ENCODE data around the gene AFG3L2. TPM values are rescaled to one million over a fixed set of nuclear protein-coding genes. Genes with fewer than 3 reads are reported as not detected.
A peak's percentile ranks its signal among the peaks of the same experiment; 100 is the strongest.
"Not testable (repeated sequence)": the region's sequence is repeated elsewhere in the genome, so short reads cannot be mapped to it uniquely, and the experiment has no call there.

AFG3L2 gene
- polyA plus RNA-seq, 12 donors, result 28.4 to 53.9 (median 46.1) TPM; not detected in 1

DNA sequence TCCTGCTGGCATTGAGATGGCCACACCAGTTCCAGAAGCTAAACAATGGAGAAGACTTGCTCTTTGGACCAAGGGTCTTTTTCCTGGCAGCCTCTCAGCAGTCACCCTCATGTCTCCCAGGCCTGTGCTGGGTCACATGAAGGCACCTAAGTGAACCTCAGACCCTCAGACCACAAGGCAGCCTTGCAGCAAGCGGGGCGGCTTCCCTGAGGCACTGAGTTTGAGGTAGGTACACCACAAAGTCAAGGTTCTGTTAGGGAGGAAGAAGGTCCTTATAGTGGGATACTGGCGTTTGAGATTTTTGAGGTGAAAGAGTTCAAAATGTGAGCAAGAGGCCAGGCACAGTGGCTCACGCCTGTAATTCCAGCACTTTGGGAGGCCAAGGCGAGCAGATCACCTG is 22.2 kb upstream of the AFG3L2 start:
- DNase-seq, result no peak

DNA sequence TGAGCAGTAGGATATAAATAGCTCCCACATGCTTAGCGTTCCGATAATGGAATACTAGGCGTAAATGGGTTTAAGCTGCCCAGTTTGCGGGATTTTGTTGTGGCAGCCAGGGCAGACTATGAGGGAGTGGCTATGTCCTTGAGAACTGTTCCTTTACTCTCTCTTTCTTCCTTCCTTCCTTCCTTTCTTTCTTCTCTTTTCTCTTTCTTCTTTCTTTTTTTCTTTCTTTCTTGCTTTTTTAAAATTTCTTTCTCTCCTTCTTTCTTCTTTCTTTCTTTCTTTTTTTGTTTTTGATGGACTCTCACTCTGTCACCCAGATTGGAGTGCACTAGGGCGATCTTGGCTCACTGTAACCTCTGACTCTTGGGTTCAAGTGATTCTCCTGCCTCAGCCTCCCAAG is 21.6 kb upstream of the AFG3L2 start:
- DNase-seq, result no peak

DNA sequence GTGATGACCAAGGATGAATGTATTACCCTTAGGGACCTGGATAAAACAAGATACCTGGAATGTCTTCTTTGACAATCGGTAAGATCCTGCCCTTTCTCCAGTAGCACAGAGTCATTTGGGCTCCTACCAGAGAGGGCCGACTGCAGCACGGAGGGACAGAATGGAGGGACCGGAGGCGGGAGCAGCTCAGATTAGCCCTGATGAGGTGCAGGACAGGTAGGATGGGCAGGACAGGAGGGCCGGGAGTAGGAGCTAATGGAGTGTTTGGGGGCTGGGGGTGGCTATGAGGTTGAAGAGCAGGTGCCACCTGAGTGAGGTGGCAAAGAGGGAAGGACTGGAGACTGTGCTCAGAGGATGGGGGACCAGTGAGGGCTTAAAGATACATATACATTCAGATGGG is 20.8 kb upstream of the AFG3L2 start:
- no peak for DNase-seq

DNA sequence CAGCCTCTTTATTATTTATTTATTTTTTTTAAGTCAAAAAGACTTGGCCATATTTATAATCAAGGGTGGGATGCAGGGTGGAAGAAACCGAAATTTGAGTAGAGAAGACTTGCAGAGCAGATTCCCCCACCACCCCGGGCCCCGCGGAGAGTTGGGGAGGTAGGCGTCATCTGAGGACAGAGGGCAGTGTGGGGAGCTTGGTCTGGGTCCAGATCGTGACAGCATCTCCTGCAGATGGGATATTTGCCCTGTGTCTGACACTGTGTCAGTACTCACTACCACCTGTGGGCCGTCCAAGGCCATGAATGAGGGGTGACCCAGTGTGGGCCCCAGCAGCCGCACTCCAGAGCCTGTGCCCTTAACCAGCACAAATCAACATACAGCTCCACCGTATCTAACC is 20.2 kb upstream of the AFG3L2 start:
- no peak for DNase-seq

DNA sequence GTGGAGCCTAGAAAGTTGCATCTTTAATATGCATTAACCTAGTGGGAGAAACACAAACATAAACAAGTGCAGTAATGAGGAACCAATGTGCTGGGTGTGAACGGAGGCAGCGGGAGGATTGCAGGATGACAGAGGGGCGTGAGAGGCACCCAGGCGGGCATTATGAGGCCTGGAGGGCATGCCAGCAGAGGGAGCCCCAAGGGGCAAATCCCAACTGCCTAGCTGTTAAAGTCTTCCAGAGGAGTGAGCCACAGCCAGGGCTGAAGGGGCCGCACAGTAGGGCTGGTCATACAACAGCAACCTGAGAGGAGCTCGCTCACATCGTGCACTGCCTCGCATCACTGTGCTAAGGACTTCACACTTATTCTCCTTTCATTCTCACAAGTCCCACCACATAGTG is 17.4 kb upstream of the AFG3L2 start:
- no peak for DNase-seq

DNA sequence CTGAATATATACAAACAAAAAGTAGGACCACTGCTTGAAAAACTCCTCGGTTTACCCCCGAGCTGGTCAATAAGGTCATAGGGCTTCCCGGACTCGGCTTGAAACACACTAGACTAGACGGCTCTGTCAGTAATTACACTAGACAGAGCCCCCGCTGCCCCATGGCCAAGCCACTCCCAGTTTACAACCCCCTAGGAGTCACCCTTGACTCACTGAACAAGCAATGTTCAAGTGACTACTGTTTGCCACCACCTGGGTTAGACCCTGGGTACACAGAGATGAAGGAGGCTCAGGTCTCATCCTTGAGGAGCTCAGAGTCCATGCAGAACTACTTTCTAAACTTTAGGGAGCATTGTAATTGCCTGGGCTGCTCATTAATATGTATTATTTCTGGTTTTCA is 17.0 kb upstream of the AFG3L2 start:
- DNase-seq, result no peak

DNA sequence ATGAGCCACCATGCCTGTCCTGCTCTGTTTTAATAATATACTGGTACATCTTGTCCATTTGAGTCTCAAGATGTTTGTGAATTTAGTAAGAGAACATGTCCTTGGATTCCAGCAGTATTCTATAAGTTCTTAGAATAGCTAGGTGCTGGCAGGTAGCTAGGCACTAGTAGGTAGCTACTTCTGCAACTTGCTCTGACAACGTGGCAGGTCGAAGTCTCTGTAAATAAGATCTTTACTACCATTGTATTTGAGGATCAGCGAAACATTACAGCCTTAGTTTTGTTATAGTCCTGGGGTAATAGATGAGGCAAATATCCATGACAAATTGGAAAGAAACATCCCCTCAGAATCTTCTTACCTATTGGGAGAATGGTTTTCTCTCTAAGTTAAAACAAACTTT is 16.5 kb upstream of the AFG3L2 start:
- DNase-seq, result no peak

DNA sequence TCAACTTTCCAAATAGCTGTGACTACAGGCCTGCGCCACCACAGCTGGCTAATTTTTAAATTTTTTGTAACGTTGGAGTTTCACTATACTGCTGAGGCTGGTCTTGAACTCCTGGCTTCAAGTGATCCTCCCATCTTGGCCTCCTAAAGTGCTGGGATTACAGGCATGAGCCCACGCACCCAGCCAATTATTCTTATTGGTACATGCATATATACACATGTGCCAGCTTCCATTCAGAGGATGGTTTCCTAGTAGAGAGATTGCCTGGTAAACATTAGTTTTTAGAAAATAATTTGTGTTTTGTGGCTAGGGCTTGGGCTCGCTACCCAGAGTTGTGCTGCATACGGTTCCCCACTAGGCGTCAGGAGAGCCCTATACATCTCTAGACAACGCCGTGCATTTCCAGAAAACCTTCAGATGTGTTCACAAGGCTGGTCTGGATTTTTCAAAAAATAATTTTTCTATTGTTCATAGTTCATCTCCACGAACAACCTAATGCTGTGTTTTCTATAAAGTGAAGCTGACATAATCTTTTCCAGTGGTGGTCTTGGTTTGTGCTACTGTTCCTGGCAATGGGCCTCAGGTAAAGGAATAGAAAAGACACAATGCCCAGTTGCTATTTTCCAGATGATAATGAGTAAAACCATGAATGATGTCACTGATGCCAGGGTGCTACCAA is 14.6 kb upstream of the AFG3L2 start:
- DNase-seq, result peak; percentile 76

DNA sequence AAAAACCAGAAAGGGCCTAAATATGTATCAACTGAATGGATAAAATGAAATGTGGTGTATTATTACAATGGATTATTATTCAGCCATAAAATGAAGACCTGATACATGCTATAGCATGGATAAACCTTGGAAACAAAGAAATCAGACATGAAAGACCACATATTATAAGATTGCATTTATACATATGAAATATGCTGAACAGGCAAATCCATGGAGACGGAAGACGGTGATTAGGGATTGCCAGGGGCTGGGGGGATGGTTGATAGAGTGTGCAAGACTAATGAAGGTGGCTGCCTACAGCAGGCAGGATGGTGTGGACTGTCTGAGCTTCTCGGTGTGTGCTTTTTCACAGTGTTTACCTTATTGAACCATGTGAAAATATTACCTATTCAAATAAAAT is 11.4 kb upstream of the AFG3L2 start:
- DNase-seq, result no peak

DNA sequence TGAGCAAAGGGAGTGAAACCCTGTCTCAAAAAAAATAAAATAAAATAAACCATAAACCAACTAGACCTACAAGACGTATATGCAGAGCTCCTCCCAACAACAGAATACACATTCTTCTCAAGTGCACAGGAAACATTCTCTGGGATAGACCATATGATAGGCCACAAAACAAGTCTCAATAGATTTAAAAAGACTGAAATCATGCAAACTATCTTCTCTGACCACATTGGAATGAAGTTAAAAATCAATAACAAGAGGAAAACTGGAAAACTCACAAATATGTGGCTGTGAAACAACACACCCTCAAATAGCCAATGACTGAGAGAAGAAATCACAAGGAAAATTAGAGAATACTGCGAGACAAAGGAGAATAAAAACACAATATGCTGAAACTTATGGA is 7.2 kb upstream of the AFG3L2 start:
- no peak for DNase-seq

DNA sequence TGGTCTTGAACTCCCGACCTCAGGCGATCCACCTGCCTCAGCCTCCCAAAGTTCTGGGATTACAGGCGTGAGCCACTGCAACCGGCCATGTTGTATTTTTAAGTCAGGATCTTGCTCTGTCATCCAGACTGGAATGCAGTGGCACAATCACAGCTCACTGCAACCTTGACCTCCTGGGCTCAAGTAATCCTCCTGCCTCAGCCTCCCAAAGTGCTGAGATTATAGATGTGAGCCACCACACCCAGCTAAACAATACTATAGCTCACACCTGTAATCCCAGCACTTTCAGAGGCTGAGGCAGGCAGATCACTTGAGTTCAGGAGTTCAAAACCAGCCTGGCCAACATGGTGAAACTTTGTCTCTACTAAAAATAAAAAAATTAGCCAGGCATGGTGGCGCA is 6.7 kb upstream of the AFG3L2 start:
- DNase-seq, result not testable (repeated sequence)

DNA sequence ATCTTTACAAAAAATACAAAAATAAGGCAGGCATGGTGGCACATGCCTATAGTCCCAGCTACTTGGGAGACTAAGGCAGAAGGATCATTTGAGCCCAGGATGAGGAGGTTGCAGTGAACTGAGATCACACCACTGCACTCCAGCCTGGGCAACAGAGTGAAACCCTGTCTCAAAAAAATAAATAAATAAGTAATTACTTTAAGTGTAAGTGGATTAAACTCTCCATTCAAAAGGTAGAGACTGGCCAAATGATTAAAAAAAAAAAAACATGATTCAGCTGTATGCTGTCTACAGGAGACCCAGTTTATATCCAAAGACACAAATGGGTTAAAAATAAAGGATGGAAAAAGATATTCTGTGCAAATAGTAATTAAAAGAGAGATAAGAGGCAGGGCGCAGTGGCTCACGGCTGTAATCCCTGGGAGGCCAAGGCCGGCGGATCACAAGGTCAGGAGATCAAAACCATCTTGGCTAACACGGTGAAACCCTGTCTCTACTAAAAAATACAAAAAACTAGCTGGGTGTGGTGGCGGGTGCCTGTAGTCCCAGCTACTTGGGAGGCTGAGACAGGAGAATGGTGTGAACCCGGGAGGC is 5.3 kb upstream of the AFG3L2 start:
- DNase-seq, result not testable (repeated sequence)

DNA sequence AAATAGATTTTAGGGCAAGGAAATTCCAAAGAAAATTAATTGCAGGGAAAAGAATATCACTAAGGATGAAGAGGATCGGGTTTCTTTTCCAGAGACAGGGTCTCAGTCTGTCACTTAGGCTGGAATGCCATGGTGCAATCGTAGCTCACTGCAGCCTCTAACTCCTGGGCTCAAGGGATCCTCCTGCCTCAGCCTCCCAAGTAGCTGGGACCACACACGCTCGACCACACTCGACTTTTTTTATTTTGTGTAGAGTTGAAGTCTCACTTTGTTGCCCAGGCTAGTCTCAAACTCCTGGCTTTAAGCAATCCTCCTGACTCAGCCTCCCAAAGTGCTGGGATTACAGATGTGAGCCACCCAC is 1.2 kb upstream of the AFG3L2 start:
- not testable (repeated sequence) for DNase-seq

DNA sequence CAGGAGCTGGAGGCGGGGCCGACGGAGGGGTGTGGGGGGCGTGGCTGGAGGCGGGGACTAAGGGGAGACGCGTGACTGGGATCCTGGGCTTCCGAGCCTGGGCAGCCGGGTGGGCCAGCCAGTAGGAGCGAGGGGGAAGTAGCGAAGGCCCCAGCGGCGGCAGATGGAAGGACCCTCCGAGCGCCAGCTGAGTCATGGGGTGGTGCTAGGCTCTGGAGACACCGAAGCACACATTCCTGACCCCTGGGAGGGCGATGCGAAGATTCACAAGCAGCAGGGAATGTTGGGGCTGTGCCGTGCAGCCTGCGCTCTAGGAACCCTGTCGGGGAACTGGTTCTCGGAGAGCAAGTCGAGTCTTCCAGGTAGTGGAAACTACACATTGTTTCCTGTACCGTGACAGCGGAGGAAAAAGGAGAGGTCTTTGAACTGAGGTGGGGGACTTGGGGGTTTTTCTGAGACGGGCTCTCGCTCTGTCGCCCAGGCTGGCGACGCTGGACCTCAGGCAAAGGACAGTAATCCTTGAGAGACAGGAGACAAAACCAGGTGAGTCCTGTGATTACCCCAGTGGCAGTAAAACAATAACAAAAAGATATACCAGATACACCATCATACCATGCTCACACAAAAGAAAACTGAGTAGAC is 650 bp upstream of the AFG3L2 start:
- no peak for DNase-seq

DNA sequence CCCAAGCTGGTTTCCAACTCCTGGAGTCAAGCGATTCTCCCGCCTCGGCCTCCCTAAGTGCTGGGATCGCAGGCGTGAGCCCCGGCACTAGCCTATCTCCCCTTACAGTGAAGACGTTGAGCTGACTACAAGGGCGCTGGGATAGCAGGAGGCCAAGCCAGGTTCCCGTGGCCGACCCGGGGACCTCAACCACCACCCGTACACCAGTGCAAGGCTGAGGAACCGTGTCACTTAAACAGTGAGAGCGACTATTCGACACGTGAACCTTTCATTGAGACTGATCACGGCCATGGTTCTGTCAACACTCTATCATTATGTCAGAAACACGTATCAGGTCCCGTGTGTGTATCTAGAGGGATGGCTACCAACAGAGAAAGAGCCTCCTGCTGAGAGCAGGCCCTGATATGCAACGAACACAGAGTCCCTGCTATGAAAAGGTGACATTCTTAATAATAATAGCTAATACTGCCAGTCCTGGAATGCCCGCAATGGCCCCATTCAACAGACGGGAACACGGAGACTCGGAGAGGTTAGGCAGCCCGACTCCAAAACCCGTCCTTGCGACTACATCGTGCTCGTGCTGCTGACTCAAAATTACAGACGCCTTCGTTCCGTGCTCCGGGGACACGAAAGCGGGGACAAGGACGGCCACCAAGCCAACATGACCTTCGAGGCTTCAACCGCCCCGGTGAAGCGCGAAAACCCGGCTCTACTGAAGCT is 833 bp downstream of the AFG3L2 start:
- DNase-seq, result peak; percentile 25

DNA sequence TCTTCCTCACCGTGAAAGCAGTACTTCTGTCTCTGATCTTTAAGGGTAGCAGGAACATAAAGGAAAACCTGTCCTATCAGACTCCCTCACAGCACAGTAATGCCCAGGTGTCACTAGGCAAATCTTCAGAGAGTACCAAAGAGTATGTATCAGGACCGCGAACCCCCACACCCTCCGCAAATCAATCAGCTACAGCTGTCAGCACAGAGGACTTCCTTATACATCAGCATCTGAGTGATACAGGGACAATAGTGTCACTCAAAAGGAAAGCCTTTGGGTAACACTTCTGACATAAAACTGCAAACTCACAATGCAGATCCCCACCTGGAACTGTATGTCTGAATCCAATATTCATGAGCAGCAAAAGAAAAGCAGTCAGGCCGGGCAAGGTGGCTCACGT is 2.6 kb downstream of the AFG3L2 start:
- no peak for DNase-seq

DNA sequence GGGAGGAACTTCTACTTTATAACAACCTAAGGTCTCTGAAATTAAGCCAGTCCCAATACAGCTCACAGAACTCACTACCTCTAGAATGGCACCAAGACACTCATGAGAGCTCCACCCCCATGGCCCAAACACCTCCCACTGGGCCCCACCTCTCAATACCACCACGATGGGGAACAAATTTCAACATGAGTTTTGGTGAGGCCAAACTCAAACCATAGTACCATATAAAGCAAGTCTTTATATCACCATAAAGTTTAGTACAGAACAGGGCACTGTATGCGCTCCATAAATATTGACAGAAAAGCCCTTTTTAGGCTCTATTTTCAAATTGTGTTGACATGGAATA is 3.3 kb downstream of the AFG3L2 start:
- no peak for DNase-seq

DNA sequence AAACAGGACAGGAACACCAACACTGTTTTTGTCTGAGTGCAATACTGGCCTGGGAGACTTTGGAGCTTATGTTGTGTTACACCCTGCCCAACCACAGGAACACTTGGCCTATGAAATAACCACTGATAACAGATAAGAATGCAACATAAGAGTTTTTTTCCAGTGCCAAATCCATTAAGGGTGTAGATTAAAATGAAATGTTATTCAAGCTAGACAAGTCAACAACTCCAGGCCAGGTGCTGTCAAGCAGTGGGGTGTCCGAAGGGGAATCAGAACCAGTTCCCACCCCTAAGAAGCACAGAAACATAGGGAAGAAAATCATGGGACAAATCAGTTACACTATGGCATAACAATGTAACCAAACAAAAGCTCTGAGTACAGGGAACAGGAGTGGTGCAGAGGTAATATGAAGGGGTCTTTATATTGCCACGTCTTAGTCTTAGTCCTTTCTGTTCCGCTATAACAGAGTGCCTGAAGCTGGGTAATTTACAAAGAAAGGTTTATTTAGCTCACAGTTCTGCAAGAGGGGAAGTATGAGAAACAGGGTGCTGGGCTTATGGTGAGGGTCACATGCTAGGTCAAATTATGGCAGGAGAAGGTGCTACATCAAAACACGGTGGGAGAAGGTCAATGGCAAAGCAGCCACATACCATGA is 3.8 kb downstream of the AFG3L2 start:
- no peak for DNase-seq

DNA sequence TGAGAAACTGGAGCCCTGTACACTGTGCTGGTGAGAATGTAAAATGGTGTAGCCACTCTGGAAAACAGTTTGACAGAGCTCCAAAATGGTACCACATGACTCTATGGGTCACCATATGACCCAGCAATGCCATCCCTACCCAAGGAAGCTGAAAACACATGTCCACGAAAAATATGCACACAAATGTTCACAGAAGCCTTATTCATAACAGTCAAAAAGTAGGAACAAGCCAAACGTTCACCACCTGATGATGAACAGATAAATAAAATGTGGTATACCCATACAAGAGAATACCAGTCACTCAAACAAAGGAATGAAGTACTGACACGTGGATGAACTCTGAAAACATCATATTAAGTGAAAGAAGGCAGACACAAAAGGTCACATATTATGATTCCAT is 4.6 kb downstream of the AFG3L2 start:
- no peak for DNase-seq

DNA sequence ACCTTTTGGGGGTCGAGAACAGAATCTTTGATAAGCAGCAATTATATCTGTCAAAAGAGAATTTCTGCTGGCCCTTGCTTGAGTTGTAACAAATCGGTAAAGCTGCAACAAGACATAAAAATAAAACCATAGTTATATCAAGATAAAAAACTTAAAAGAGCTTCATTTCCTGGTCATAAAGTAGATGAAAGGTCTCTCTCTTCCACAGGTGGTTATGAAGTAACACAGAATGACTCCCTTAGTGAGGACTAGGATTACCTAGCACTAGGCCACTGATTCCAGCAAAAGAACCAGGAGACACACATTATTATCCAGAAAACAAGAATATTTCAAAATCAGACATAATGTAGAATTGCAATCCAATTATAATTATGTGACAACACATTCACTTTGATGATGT is 5.4 kb downstream of the AFG3L2 start:
- DNase-seq, result no peak

DNA sequence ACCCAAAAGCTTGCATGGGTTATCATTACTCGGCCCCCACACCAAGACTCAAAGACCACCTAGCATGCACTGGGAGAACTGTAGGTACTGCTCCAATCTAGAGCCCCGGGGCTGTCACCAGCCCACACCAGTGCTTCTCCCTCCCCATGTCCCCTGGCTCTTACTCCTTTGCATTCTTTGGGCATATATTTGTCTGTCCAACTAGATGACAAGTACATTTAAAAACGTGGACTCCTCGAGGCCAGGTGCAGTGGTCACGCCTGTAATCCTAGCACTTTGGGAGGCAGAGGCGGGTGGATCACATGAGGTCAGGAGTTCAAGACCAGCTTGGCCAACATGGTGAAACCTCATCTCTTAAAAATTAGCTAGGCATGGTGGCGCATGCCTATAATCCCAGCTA is 7.8 kb downstream of the AFG3L2 start:
- no peak for DNase-seq

DNA sequence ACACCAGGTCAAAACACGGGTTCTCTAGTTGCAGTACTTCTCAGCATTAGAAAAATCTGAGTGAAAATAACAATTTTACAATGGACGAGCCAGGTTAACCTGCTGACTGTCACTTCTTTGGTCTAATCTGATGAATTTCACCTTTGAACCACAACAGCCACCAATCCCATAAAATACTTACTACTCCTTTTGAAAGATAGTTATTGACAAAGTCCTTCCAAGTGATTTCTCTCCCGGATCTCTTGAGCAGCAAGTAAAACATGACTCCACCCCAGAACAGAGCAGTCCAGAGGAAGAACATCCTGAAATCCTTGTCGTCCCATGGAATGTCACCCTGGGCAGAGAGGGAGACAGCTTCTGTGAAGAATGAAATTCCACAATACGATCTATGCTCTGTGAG is 10.2 kb downstream of the AFG3L2 start:
- DNase-seq, result no peak

DNA sequence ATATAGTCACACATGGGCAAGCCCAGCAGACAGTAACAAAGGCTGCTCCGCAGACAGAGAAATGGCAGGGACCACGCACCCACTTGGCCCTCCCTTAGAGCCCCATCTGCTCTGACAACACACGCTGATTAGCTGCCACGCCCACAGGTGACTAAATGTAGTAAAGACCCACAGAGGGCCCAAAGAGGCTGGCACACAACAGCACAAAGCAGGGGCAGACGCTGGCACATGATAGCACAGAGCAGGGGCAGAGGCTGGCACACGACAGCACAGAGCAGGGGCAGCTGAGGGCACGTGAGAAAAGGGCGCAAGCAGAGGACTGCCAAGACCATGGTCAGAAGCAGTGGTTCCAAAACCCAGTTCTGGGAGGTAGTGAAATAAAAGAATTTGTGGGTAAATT is 10.6 kb downstream of the AFG3L2 start:
- no peak for DNase-seq
